K562 (cell line): ENCODE data around the gene ADAMTS10. TPM values are rescaled to one million over a fixed set of nuclear protein-coding genes. Genes with fewer than 3 reads are reported as not detected.

ENCODE experiments used
- ATAC-seq: fragments of 200-7000 bp; cut with Tn5 transposase; 3 replicates; pipeline ENCODE4 v1.9.1; 2020; ENCODE audit warnings: moderate library complexity
- BruUV-seq: library from RNA; stranded (reverse); fragments of 400-500 nt; replicated peaks from 2 replicates; lab custom pipeline; 2021; lab: Mats Ljungman, UMichigan
- CTCF ChIA-PET: fragments of 300-600 bp; formaldehyde crosslinking; extraction: SDS; loops from one replicate; lab custom pipeline; 2021; ENCODE audit warnings: low intra/inter-chr PET ratio; lab: Yijun Ruan, JAX
- POLR2A ChIA-PET: fragments of 300-600, 350-650 bp; sonication (Branson Sonifier 250); formaldehyde crosslinking; extraction: SDS; loops from one replicate; lab custom pipeline; 2021; ENCODE audit warnings: antibody characterized with exemption, inconsistent platforms; lab: Yijun Ruan, JAX
- DNase-seq, 4 experiments: peaks; one replicate each; pipeline versions ENCODE4 v3.0.0 to v3.0.0-alpha.2; 2011 to 2018; ENCODE audit warnings: low spot score in 3 of 4, mixed read lengths in 3 of 4; ENCODE audit errors: extremely low read depth in 1 of 4
- FAIRE-seq: peaks from 2 replicates; lab custom pipeline; 2011; peaks lifted over from hg19 to GRCh38; lab: Jason Lieb, UNC
- H2AFZ ChIP-seq: 2 replicates; pipeline ENCODE4 v1.6.0; 2011; ENCODE audit warnings: low read depth, low read length, control low read depth, inconsistent platforms
- H3K27ac ChIP-seq: fragments of 200-600 bp; 3 replicates; pipeline ENCODE4 v1.8.0; 2011; ENCODE audit warnings: low read depth, mild to moderate bottlenecking, control low read depth, inconsistent platforms, low read length, moderate library complexity, mixed read lengths; ENCODE audit errors: extremely low read depth
- H3K27me3 ChIP-seq, 2 experiments: fragments of 300-600 bp in 1 of 2; 2 replicates in 1 of 2; 3 replicates in 1 of 2; pipeline versions ENCODE4 v1.6.0 to v1.8.0; 2011; ENCODE audit warnings: inconsistent platforms in 2 of 2, low read length in 2 of 2, mild to moderate bottlenecking in 1 of 2, mixed read lengths in 1 of 2, moderate library complexity in 1 of 2; ENCODE audit not compliant: control insufficient read depth in 2 of 2, insufficient read depth in 2 of 2
- H3K36me3 ChIP-seq: fragments of 300-600 bp; 3 replicates; pipeline ENCODE4 v1.8.0; 2011; ENCODE audit warnings: mild to moderate bottlenecking, low read length, inconsistent platforms; ENCODE audit not compliant: control insufficient read depth, insufficient read depth
- H3K4me1 ChIP-seq, 2 experiments: fragments of 200-600 bp in 1 of 2; replicated peaks in 1 of 2; 2 replicates in 1 of 2; 3 replicates in 1 of 2; pipeline versions ENCODE4 v1.5.1 to v1.8.0; 2011; ENCODE audit warnings: inconsistent platforms in 2 of 2, low read length in 2 of 2, mild to moderate bottlenecking in 1 of 2, mixed read lengths in 1 of 2, moderate library complexity in 1 of 2; ENCODE audit not compliant: control insufficient read depth in 2 of 2, insufficient read depth in 2 of 2
- H3K4me2 ChIP-seq: 2 replicates; pipeline ENCODE4 v1.6.1; 2011; ENCODE audit warnings: low read length, control low read depth, inconsistent platforms, mixed read lengths; ENCODE audit not compliant: insufficient read depth
- H3K4me3 ChIP-seq: fragments of 200-600 bp; sonication (generic), shearing (Covaris generic); 2 replicates; pipeline ENCODE4 v1.5.1; 2016; ENCODE audit warnings: control low read depth, inconsistent platforms
- H3K79me2 ChIP-seq: fragments of 200-600 bp; 3 replicates; pipeline ENCODE4 v1.8.0; 2011; ENCODE audit warnings: low read length, inconsistent platforms; ENCODE audit not compliant: control insufficient read depth, insufficient read depth
- H3K9ac ChIP-seq, 2 experiments: 2 replicates each; pipeline versions ENCODE4 v1.6.0 to v1.6.1; 2011; ENCODE audit warnings: low read depth in 2 of 2, low read length in 2 of 2, control low read depth in 1 of 2, inconsistent platforms in 1 of 2, mild to moderate bottlenecking in 1 of 2, mixed read lengths in 1 of 2; ENCODE audit not compliant: insufficient read depth in 1 of 2
- H3K9me1 ChIP-seq: one replicate; pipeline ENCODE4 v1.6.0; 2011; ENCODE audit warnings: inconsistent platforms, mild to moderate bottlenecking, low read length, moderate library complexity; ENCODE audit not compliant: control insufficient read depth, insufficient read depth
- H3K9me3 ChIP-seq: replicated peaks from 2 replicates; pipeline ENCODE4 v1.5.1; 2011; ENCODE audit warnings: low read depth, low read length, inconsistent platforms; ENCODE audit not compliant: control insufficient read depth, insufficient read depth
- H4K20me1 ChIP-seq: replicated peaks from 2 replicates; pipeline ENCODE4 v1.6.1; 2011; ENCODE audit warnings: low read length, inconsistent platforms, mixed read lengths; ENCODE audit not compliant: control insufficient read depth, insufficient read depth
- CHD1 ChIP-seq: fragments of 200-600 bp; sonication (generic); IDR thresholded peaks from one replicate; pipeline ENCODE4 v1.6.1; 2012; ENCODE audit warnings: mild to moderate bottlenecking, moderate library complexity, low read length, inconsistent platforms
- CREB3L1 ChIP-seq: fragments of 450-650 bp; IDR thresholded peaks from 2 replicates; pipeline ENCODE4 v1.6.1; 2014; ENCODE audit warnings: low read depth, mild to moderate bottlenecking, moderate library complexity, borderline replicate concordance
- CXXC5 ChIP-seq: fragments of 250-450 bp; sonication (Bioruptor Pico); IDR thresholded peaks from 2 replicates; pipeline ENCODE4 v1.8.0; 2022; ENCODE audit warnings: inconsistent platforms, mild to moderate bottlenecking, moderate library complexity
- DACH1 ChIP-seq: fragments of 450-650 bp; IDR thresholded peaks from 2 replicates; pipeline ENCODE4 v1.6.1; 2018; ENCODE audit not compliant: partially characterized antibody
- ETV1 ChIP-seq: fragments of 450-650 bp; conservative IDR thresholded peaks from 2 replicates; pipeline ENCODE4 v1.6.1; 2016; ENCODE audit warnings: missing genetic modification characterization, control low read depth, low read depth, missing compliant biosample characterization
- FOXA1 ChIP-seq: fragments of 450-650 bp; IDR thresholded peaks from 2 replicates; pipeline ENCODE4 v1.6.1; 2016; ENCODE audit warnings: mild to moderate bottlenecking, borderline replicate concordance
- FOXP1 ChIP-seq: sonication (generic); formaldehyde crosslinking; IDR thresholded peaks from 2 replicates; pipeline ENCODE4 v1.8.0; 2022; ENCODE audit warnings: mild to moderate bottlenecking, missing genetic modification reagents
- HNRNPL ChIP-seq: fragments of 200-400 bp; formaldehyde crosslinking; IDR thresholded peaks from 2 replicates; pipeline ENCODE4 v1.6.1; 2017; ENCODE audit warnings: low read depth, mild to moderate bottlenecking, low read length
- IFI16 ChIP-seq: fragments of 250-450 bp; sonication (Bioruptor Pico); IDR thresholded peaks from 2 replicates; pipeline ENCODE4 v2.1.2; 2022; ENCODE audit warnings: mild to moderate bottlenecking, inconsistent platforms
- MECOM ChIP-seq: fragments of 250-450 bp; sonication (Bioruptor Pico); IDR thresholded peaks from 2 replicates; pipeline ENCODE4 v1.8.0; 2022; ENCODE audit warnings: inconsistent platforms
- PHF21A ChIP-seq: fragments of 450-650 bp; IDR thresholded peaks from 2 replicates; pipeline ENCODE4 v1.6.1; 2017; ENCODE audit warnings: low read depth, borderline replicate concordance
- PTBP1 ChIP-seq: fragments of 200-400 bp; formaldehyde crosslinking; IDR thresholded peaks from 2 replicates; pipeline ENCODE4 v1.6.1; 2017; ENCODE audit warnings: low read depth, low read length
- RBM25 ChIP-seq: fragments of 200-400 bp; formaldehyde crosslinking; IDR thresholded peaks from 2 replicates; pipeline ENCODE4 v1.6.1; 2018; ENCODE audit warnings: low read length, low read depth, moderate library complexity; ENCODE audit not compliant: severe bottlenecking
- TEAD2 ChIP-seq: fragments of 450-650 bp; IDR thresholded peaks from 2 replicates; pipeline ENCODE4 v1.6.1; 2016; ENCODE audit warnings: missing genetic modification characterization, control low read depth, missing compliant biosample characterization
- THAP12 ChIP-seq: fragments of 250-450 bp; sonication (Bioruptor Pico); IDR thresholded peaks from 2 replicates; pipeline ENCODE4 v1.9.0; 2021; ENCODE audit warnings: mild to moderate bottlenecking, inconsistent platforms
- ZNF76 ChIP-seq: fragments of 250-450 bp; sonication (Bioruptor Pico); IDR thresholded peaks from 2 replicates; pipeline ENCODE4 v1.4.0; 2020; ENCODE audit warnings: mild to moderate bottlenecking, moderate library complexity, borderline replicate concordance
- WGBS: fragments of 100-300 bp; shearing (Covaris generic); methylation state at CpG from one replicate; pipeline ENCODE4 v1.1.6; 2016; ENCODE audit warnings: low coverage, mixed read lengths; ENCODE audit not compliant: insufficient coverage; ENCODE audit errors: missing lambda C conversion rate; 5-methylcytosine and 5-hydroxymethylcytosine counted together
- in situ Hi-C: fragments of 300-500 bp; cut with MboI; formaldehyde crosslinking; loops from 4 replicates; pipeline ENCODE4 v1.15.0; 2018; ENCODE audit warnings: inconsistent platforms, mixed read lengths
- intact Hi-C: fragments of 100-400 bp; cut with micrococcal nuclease; formaldehyde crosslinking; loops from 2 replicates; pipeline ENCODE4 v1.14.2; 2022
- polyA plus RNA-seq, 8 experiments: library from polyadenylated mRNA; depleted of rRNA in 4 of 8; stranded (reverse) in 5 of 8; unstranded in 3 of 8; fragments of >200 nt; fragmentation: Nextera tagmentation in 2 of 8; fragmentation: Illumina TruSeq in 1 of 8; extraction: Ambion mirVana in 2 of 8; extraction: Trizol in 1 of 8; gene quantifications; 2 replicates each; pipeline versions ENCODE4 v1.2.1 to v1.2.3, GENCODE V29; 2011 to 2014; ENCODE audit warnings: inconsistent platforms in 1 of 8, missing spikeins in 1 of 8
- total RNA-seq, 7 experiments: library from RNA; depleted of rRNA in 6 of 7; stranded (reverse); fragments of >200 nt in 6 of 7; fragmentation: Illumina TruSeq in 2 of 7; extraction: Trizol in 2 of 7; gene quantifications; 2 replicates each; pipeline versions ENCODE4 v1.2.1 to v1.2.3, GENCODE V29; 2011 to 2021; ENCODE audit warnings: low replicate concordance in 1 of 7
- TF ChIP-seq, protein P1 (sequence below): fragments of 450-650 bp; IDR thresholded peaks from 2 replicates; pipeline ENCODE4 v1.7.0; 2016; ENCODE audit warnings: borderline replicate concordance

ADAMTS10 gene
- total and polyA plus RNA-seq, 9 of the 15 experiments (the other 6 are each of a cell fraction or from before 2014, with no cell fraction given), result 0.33 to 1.8 (median 0.57) TPM; not detected in 4

- intact Hi-C loops (loop anchor here (1.0 to 5.0 kb wide), 2 partner anchors 40 to 333 kb away; no protein-coding TSS in a partner anchor), in situ Hi-C loops (loop anchor here (5.0 kb wide), 1 partner anchor 38 kb away; no protein-coding TSS in a partner anchor)
- H3K36me3 ChIP-seq, result no peaks in the 10 kb centered on the region
- peaks cover 0 to 21% of the 10 kb centered on the region in 2 experiments; a peak in 2 of 5 replicates for H3K27me3 ChIP-seq
- H3K9me1 ChIP-seq, result no peaks in the 10 kb centered on the region
- WGBS, result 1% methylated on average over 15 of the region's 15 CpGs
- H4K20me1 ChIP-seq, result no peaks in the 10 kb centered on the region
- H3K27ac ChIP-seq, result no peak overlapping the region
- no TSS peak for BruUV-seq
- no peaks in the 10 kb centered on the region for H3K9me3 ChIP-seq
- H3K9ac ChIP-seq, result no peak overlapping the region
- H2AFZ ChIP-seq, result peak overlapping the region; percentile 21
- CTCF ChIA-PET, result interaction anchor here (0.5 to 4.4 kb wide), 8 partner anchors 13 to 1172 kb away, joined by 3 to 50 read pairs (median 3); no protein-coding TSS in a partner anchor
- H3K79me2 ChIP-seq, result no peaks in the 10 kb centered on the region
- DNase-seq (peak; percentile 70 to 82 (median 81)), FAIRE-seq (peak; percentile 85), ATAC-seq (peak; percentile 87)
- H3K4me1 ChIP-seq, result peaks cover 0 to 6% of the 10 kb centered on the region in 2 experiments; a peak in 3 of 5 replicates
- peak overlapping the region; percentile 27 for H3K4me2 ChIP-seq
- no peak overlapping the region for H3K4me3 ChIP-seq
- POLR2A ChIA-PET, result no interaction called here
- TF ChIP-seq FOXA1 (no peak), PTBP1 (peak; percentile 64; the same call in 1 of the 2 replicates), FOXP1 (no peak), DACH1 (no peak), TEAD2 (tag) (0 out of 2 replicates have a peak, but pooled peaks have one; percentile 13), IFI16 (CRISPR knock-in tag) (no peak), MECOM (CRISPR knock-in tag) (no peak), THAP12 (no peak), CXXC5 (CRISPR knock-in tag) (no peak), PHF21A (no peak), ZNF76 (CRISPR knock-in tag) (no peak), CHD1 (no peak), ETV1 (tag) (peak; percentile 69), CREB3L1 (no peak), RBM25 (peak; percentile 96), HNRNPL (no peak)
- TF ChIP-seq, protein P1, sequence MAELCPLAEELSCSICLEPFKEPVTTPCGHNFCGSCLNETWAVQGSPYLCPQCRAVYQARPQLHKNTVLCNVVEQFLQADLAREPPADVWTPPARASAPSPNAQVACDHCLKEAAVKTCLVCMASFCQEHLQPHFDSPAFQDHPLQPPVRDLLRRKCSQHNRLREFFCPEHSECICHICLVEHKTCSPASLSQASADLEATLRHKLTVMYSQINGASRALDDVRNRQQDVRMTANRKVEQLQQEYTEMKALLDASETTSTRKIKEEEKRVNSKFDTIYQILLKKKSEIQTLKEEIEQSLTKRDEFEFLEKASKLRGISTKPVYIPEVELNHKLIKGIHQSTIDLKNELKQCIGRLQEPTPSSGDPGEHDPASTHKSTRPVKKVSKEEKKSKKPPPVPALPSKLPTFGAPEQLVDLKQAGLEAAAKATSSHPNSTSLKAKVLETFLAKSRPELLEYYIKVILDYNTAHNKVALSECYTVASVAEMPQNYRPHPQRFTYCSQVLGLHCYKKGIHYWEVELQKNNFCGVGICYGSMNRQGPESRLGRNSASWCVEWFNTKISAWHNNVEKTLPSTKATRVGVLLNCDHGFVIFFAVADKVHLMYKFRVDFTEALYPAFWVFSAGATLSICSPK, result no peak
Measured at GRCh38 chr19:8654591-8655339, 44.2 kb upstream of the ADAMTS10 start.
